Neural cell (in vitro differentiated cells): ENCODE data around the gene LIMS1.

Source experiments
- CTCF ChIP-seq: fragments of 450-650 bp; IDR thresholded peaks from 2 replicates; pipeline ENCODE4 v1.5.1; 2014; ENCODE audit warnings: antibody characterized with exemption, mild to moderate bottlenecking, moderate library complexity; ENCODE audit not compliant: poor library complexity, severe bottlenecking
- EP300 ChIP-seq: fragments of 450-650 bp; conservative IDR thresholded peaks from 2 replicates; pipeline ENCODE4 v1.6.1; 2014; ENCODE audit warnings: antibody characterized with exemption, mild to moderate bottlenecking, moderate library complexity; ENCODE audit not compliant: poor library complexity, severe bottlenecking
- EZH2 ChIP-seq: fragments of 200-600, 300-800 bp; shearing (Covaris generic), sonication (generic); IDR thresholded peaks from 2 replicates; pipeline ENCODE4 v1.6.1; 2014; ENCODE audit warnings: antibody characterized with exemption, low read length, borderline replicate concordance, mild to moderate bottlenecking; ENCODE audit not compliant: insufficient read depth, poor library complexity, severe bottlenecking
- POLR2AphosphoS5 ChIP-seq: IDR thresholded peaks from 2 replicates; pipeline ENCODE4 v1.6.1; 2012
- RAD21 ChIP-seq: fragments of 450-650 bp; conservative IDR thresholded peaks from 2 replicates; pipeline ENCODE4 v1.6.1; 2014; ENCODE audit warnings: antibody characterized with exemption, mild to moderate bottlenecking, moderate library complexity
- TAF1 ChIP-seq: IDR thresholded peaks from 2 replicates; pipeline ENCODE4 v1.6.1; 2012; ENCODE audit warnings: low read depth

GRCh38 chr2:108573061-108573460, 38.8 kb downstream of the LIMS1 start:
- TF ChIP-seq EZH2 (no peak), CTCF (no peak), RAD21 (no peak), EP300 (no peak), POLR2AphosphoS5 (no peak), TAF1 (no peak)
